GM12878 (cell line): ENCODE data around the gene CD276. TPM values are rescaled to one million over a fixed set of nuclear protein-coding genes. Genes with fewer than 3 reads are reported as not detected.
A peak's percentile ranks its signal among the peaks of the same experiment; 100 is the strongest.
"Not testable (repeated sequence)": the region's sequence is repeated elsewhere in the genome, so short reads cannot be mapped to it uniquely, and the experiment has no call there.

ENCODE experiments used
- ATAC-seq: fragments of 200-7000 bp; cut with Tn5 transposase; 3 replicates; pipeline ENCODE4 v1.9.1; 2020; ENCODE audit warnings: mild to moderate bottlenecking, moderate library complexity
- BruUV-seq: library from RNA; stranded (reverse); fragments of 400-500 nt; replicated peaks from 2 replicates; lab custom pipeline; 2021; lab: Mats Ljungman, UMichigan
- CTCF ChIA-PET: fragments of 300-600 bp; sonication (Branson Sonifier 250); formaldehyde crosslinking; extraction: SDS; loops from one replicate; lab custom pipeline; 2021; ENCODE audit warnings: inconsistent platforms; lab: Yijun Ruan, JAX
- POLR2A ChIA-PET: fragments of 350-600 bp; formaldehyde crosslinking; extraction: SDS; loops from one replicate; lab custom pipeline; 2021; ENCODE audit warnings: inconsistent platforms; lab: Charles Lee
- RAD21 ChIA-PET: fragments of 300-600 bp; sonication (Branson Sonifier 250); formaldehyde crosslinking; loops from one replicate; lab custom pipeline; 2023; ENCODE audit warnings: antibody characterized with exemption; ENCODE audit not compliant: unreplicated experiment; lab: Charles Lee
- SMC1A ChIA-PET: fragments of 300-600 bp; sonication (Branson Sonifier 250); formaldehyde crosslinking; loops from one replicate; lab custom pipeline; 2023; ENCODE audit not compliant: unreplicated experiment, uncharacterized antibody; lab: Charles Lee
- DNase-seq: peaks from one replicate; pipeline ENCODE4 v3.0.0-alpha.2; 2011; ENCODE audit warnings: low read depth, low spot score
- FAIRE-seq: peaks from 3 replicates; lab custom pipeline; 2011; peaks lifted over from hg19 to GRCh38; lab: Jason Lieb, UNC
- H2AFZ ChIP-seq: 2 replicates; pipeline ENCODE4 v1.6.0; 2011; ENCODE audit warnings: low read depth, low read length, control low read depth; ENCODE audit not compliant: control insufficient read depth
- H3K27ac ChIP-seq: 2 replicates; pipeline ENCODE4 v1.5.1; 2011; ENCODE audit warnings: control low read depth; ENCODE audit not compliant: control insufficient read depth, insufficient read depth
- H3K27me3 ChIP-seq, 2 experiments: replicated peaks in 1 of 2; 2 replicates each; pipeline versions ENCODE4 v1.6.0 to v1.6.1; 2011; ENCODE audit warnings: low read length in 1 of 2; ENCODE audit not compliant: control insufficient read depth in 2 of 2, insufficient read depth in 2 of 2
- H3K36me3 ChIP-seq, 2 experiments: 2 replicates each; pipeline ENCODE4 v1.5.1; 2011; ENCODE audit warnings: low read length in 1 of 2; ENCODE audit not compliant: control insufficient read depth in 2 of 2, insufficient read depth in 2 of 2
- H3K4me1 ChIP-seq: 2 replicates; pipeline ENCODE4 v1.6.1; 2011; ENCODE audit warnings: mild to moderate bottlenecking, low read length, moderate library complexity, mixed read lengths; ENCODE audit not compliant: control insufficient read depth, insufficient read depth
- H3K4me2 ChIP-seq: 2 replicates; pipeline ENCODE4 v1.6.0; 2011; ENCODE audit warnings: control low read depth; ENCODE audit not compliant: control insufficient read depth, insufficient read depth
- H3K4me3 ChIP-seq: fragments of 200-600 bp; sonication (generic); 2 replicates; pipeline ENCODE4 v1.5.1; 2016
- H3K79me2 ChIP-seq: 2 replicates; pipeline ENCODE4 v1.6.0; 2011; ENCODE audit warnings: low read length; ENCODE audit not compliant: control insufficient read depth, insufficient read depth
- H3K9ac ChIP-seq: 2 replicates; pipeline ENCODE4 v1.8.0; 2011; ENCODE audit warnings: low read length, control low read depth, mixed read lengths; ENCODE audit not compliant: control insufficient read depth, insufficient read depth
- H3K9me3 ChIP-seq: replicated peaks from 3 replicates; pipeline ENCODE4 v1.5.1; 2011; ENCODE audit warnings: mild to moderate bottlenecking, low read length; ENCODE audit not compliant: control insufficient read depth, insufficient read depth
- H4K20me1 ChIP-seq: 2 replicates; pipeline ENCODE4 v1.6.0; 2011; ENCODE audit not compliant: control insufficient read depth, insufficient read depth
- BHLHE40 ChIP-seq, 2 experiments: fragments of 450-650 bp in 1 of 2; IDR thresholded peaks; 2 replicates each; pipeline ENCODE4 v1.6.1; 2011 to 2017; ENCODE audit warnings: low read depth in 2 of 2, borderline replicate concordance in 1 of 2, improper control_type of control experiment in 1 of 2, low read length in 1 of 2, mild to moderate bottlenecking in 1 of 2
- ETV6 ChIP-seq, 2 experiments: fragments of 450-650 bp in 1 of 2; IDR thresholded peaks in 1 of 2; conservative IDR thresholded peaks in 1 of 2; 2 replicates each; pipeline ENCODE4 v1.6.1; 2014; ENCODE audit warnings: antibody characterized with exemption in 1 of 2, borderline replicate concordance in 1 of 2, low read depth in 1 of 2, mild to moderate bottlenecking in 1 of 2, moderate library complexity in 1 of 2
- MEF2B ChIP-seq: fragments of 450-650 bp; IDR thresholded peaks from 2 replicates; pipeline ENCODE4 v1.6.1; 2018; ENCODE audit warnings: mild to moderate bottlenecking, moderate library complexity; ENCODE audit not compliant: partially characterized antibody, poor library complexity, severe bottlenecking
- MYB ChIP-seq: fragments of 150-350 bp; IDR thresholded peaks from 2 replicates; pipeline ENCODE4 v1.6.1; 2014; ENCODE audit warnings: mild to moderate bottlenecking, low read depth, low read length, borderline replicate concordance
- NFIC ChIP-seq: IDR thresholded peaks from 2 replicates; pipeline ENCODE4 v1.6.1; 2012; ENCODE audit warnings: low read depth, mild to moderate bottlenecking, inconsistent platforms, low read length, moderate library complexity
- PAX5 ChIP-seq: IDR thresholded peaks from 2 replicates; pipeline ENCODE4 v1.6.1; 2011; ENCODE audit warnings: low read depth, low read length, borderline replicate concordance
- POU2F2 ChIP-seq: IDR thresholded peaks from 3 replicates; pipeline ENCODE4 v1.6.1; 2011; ENCODE audit warnings: low read depth, mild to moderate bottlenecking, low read length, borderline replicate concordance
- RELB ChIP-seq: fragments of 450-650 bp; IDR thresholded peaks from 2 replicates; pipeline ENCODE4 v1.6.1; 2017; ENCODE audit warnings: low read depth, mild to moderate bottlenecking, moderate library complexity
- RFX5 ChIP-seq: IDR thresholded peaks from 2 replicates; pipeline ENCODE4 v1.6.1; 2011; ENCODE audit warnings: low read depth, low read length, improper control_type of control experiment
- RUNX3 ChIP-seq: IDR thresholded peaks from 2 replicates; pipeline ENCODE4 v1.6.1; 2012; ENCODE audit warnings: low read length, inconsistent platforms
- SPI1 ChIP-seq: IDR thresholded peaks from 2 replicates; pipeline ENCODE4 v1.6.1; 2011; ENCODE audit warnings: low read depth, mild to moderate bottlenecking, low read length, moderate library complexity, borderline replicate concordance; ENCODE audit not compliant: insufficient read depth
- ZNF622 ChIP-seq: fragments of 450-650 bp; IDR thresholded peaks from 2 replicates; pipeline ENCODE4 v1.6.1; 2017; ENCODE audit warnings: mild to moderate bottlenecking, inconsistent platforms
- WGBS: methylation state at CpG from one replicate; pipeline ENCODE4 v1.1.6; 2016; ENCODE audit warnings: low lambda C conversion rate; ENCODE audit not compliant: insufficient replicate concordance, insufficient coverage; ENCODE audit errors: missing lambda C conversion rate; 5-methylcytosine and 5-hydroxymethylcytosine counted together
- in situ Hi-C: fragments of 300-500 bp; cut with MboI; formaldehyde crosslinking; loops from 9 replicates; pipeline ENCODE4 v1.14.3; 2018; ENCODE audit warnings: mixed read lengths
- intact Hi-C: fragments of 100-400 bp; cut with micrococcal nuclease; formaldehyde crosslinking; loops from one replicate; pipeline ENCODE4 v1.14.2; 2022; ENCODE audit not compliant: unreplicated experiment
- polyA plus RNA-seq, 11 experiments: library from polyadenylated mRNA; depleted of rRNA in 4 of 11; unstranded in 6 of 11; stranded (reverse) in 5 of 11; fragments of >200 nt; fragmentation: Nextera tagmentation in 4 of 11; fragmentation: Illumina TruSeq in 1 of 11; extraction: Ambion mirVana in 4 of 11; extraction: Trizol in 1 of 11; gene quantifications; 1 replicate in 1 of 11; 2 replicates in 10 of 11; pipeline versions ENCODE4 v1.2.1 to v1.2.3, GENCODE V29; 2011 to 2016; ENCODE audit warnings: inconsistent platforms in 2 of 11, missing spikeins in 2 of 11, low read depth in 1 of 11
- total RNA-seq, 4 experiments: library from RNA; depleted of rRNA in 3 of 4; stranded (reverse); fragments of >200 nt in 3 of 4; fragmentation: Illumina TruSeq in 1 of 4; extraction: Trizol in 1 of 4; gene quantifications; 2 replicates each; pipeline versions ENCODE4 v1.2.1 to v1.2.3, GENCODE V29; 2013 to 2021

Gene CD276
- total and polyA plus RNA-seq, 10 of the 15 experiments (the other 5 are each of a cell fraction or from before 2014, with no cell fraction given): 0.11 to 3.0 (median 1.2) TPM

- TF ChIP-seq ETV6 (conservative IDR thresholded peaks at IDR 0.05 in 1 of 2, IDR thresholded peaks at IDR 0.05 in 1 of 2; ENCODE audit: borderline replicate concordance in 1 of 2, low read depth in 1 of 2): no peak
- no peak for TF ChIP-seq RELB
- TF ChIP-seq ZNF622: no peak
- TF ChIP-seq, all 136 proteins: peak for 2
Measured at GRCh38 chr15:73683777-73684580, at the start of gene CD276 (continued).

- Histone ChIP-seq H3K4me3 (no peak overlapping the region), H3K36me3 (no peaks in the 10 kb centered on the region), H3K4me2 (peak overlapping the region; percentile 28), H2AFZ (no peak overlapping the region), H3K79me2 (peaks cover 5% of the 10 kb centered on the region), H3K4me1 (peaks cover 22% of the 10 kb centered on the region), H3K27me3 (no peaks in the 10 kb centered on the region; a peak in 3 of 4 replicates), H3K9me3 (no peaks in the 10 kb centered on the region; the same call in 1 of the 3 replicates), H3K27ac (no peak overlapping the region), H3K9ac (no peak overlapping the region), H4K20me1 (no peaks in the 10 kb centered on the region)
- ChIA-PET SMC1A (interaction anchor here (0.6 to 8.3 kb wide), 18 partner anchors 9 to 396 kb away, joined by 3 to 89 read pairs (median 5); no protein-coding TSS in a partner anchor), RAD21 (interaction anchor here (1.0 to 5.8 kb wide), 12 partner anchors 10 to 76 kb away, joined by 3 to 86 read pairs (median 8); no protein-coding TSS in a partner anchor), POLR2A (interaction anchor here (0.6 to 1.5 kb wide), 2 partner anchors 77 to 331 kb away, joined by 3 to 8 read pairs; no protein-coding TSS in a partner anchor), CTCF (interaction anchor here (0.7 to 13.2 kb wide), 23 partner anchors 9 to 397 kb away, joined by 3 to 250 read pairs (median 9); no protein-coding TSS in a partner anchor)
- peak; percentile 54 for TF ChIP-seq RUNX3
- TF ChIP-seq POU2F2: 0 out of 3 replicates have a peak, but pooled peaks have one; percentile 23
- no peak for TF ChIP-seq MEF2B
- TF ChIP-seq RFX5: no peak
- 0 out of 4 replicates have a peak, but pooled peaks of 1 of the 2 experiments have one; percentile 31 for TF ChIP-seq BHLHE40 (IDR thresholded peaks at IDR 0.05; ENCODE audit: borderline replicate concordance in 1 of 2, low read depth in 2 of 2, low read length in 1 of 2)
- TF ChIP-seq PAX5: 0 out of 2 replicates have a peak, but pooled peaks have one; percentile 37
- TF ChIP-seq SPI1: peak; percentile 16; the same call in 1 of the 2 replicates
- no peak for TF ChIP-seq MYB
- no peak for TF ChIP-seq NFIC
- no peak for DNase-seq
- in situ Hi-C loops: loop anchor here (5.0 to 10.0 kb wide), 3 partner anchors 60 to 853 kb away; partner anchors contain the start of gene ADPGK
- intact Hi-C loops: loop anchor here (5.0 kb wide), 1 partner anchor 330 kb away; no protein-coding TSS in a partner anchor
- WGBS: 13% methylated on average over 2 of the region's 2 CpGs
- FAIRE-seq: no peak
- BruUV-seq: no TSS peak
- ATAC-seq: no peak
Measured at GRCh38 chr15:73637527-73637926, 46.7 kb upstream of the CD276 start.

- BruUV-seq: not testable (repeated sequence)
Measured at GRCh38 chr15:73639464-73639863, 44.7 kb upstream of the CD276 start.

More at GRCh38 chr15:73639464-73639863, 44.7 kb upstream of the CD276 start:
- intact Hi-C loops: loop anchor here (5.0 kb wide), 1 partner anchor 332 kb away; no protein-coding TSS in a partner anchor
- DNase-seq, H3K4me3 ChIP-seq, FAIRE-seq, H3K27me3 ChIP-seq, POLR2A ChIA-PET, H3K4me2 ChIP-seq, H2AFZ ChIP-seq, RAD21 ChIA-PET, H3K79me2 ChIP-seq, H3K9me3 ChIP-seq, H4K20me1 ChIP-seq, H3K9ac ChIP-seq, H3K36me3 ChIP-seq, ATAC-seq, H3K27ac ChIP-seq: not testable (repeated sequence)
- H3K4me1 ChIP-seq: peaks cover 16% of the 10 kb centered on the region
- SMC1A ChIA-PET: interaction anchor here (1.0 to 5.2 kb wide), 3 partner anchors 11 to 86 kb away, joined by 3 to 48 read pairs (median 3); no protein-coding TSS in a partner anchor
- in situ Hi-C loops: loop anchor here (5.0 to 10.0 kb wide), 3 partner anchors 58 to 855 kb away; partner anchors contain the start of gene ADPGK
- CTCF ChIA-PET: interaction anchor here (0.6 to 13.2 kb wide), 5 partner anchors 12 to 111 kb away, joined by 3 to 250 read pairs (median 170); no protein-coding TSS in a partner anchor
- 88% methylated on average over 5 of the region's 5 CpGs for WGBS
